Measurements from ENCODE around the gene HOXA7.

GRCh38 chr7:27157702-27158431 is 1.4 kb upstream of the HOXA7 start:
- TF ChIP-seq CTCF (IDR thresholded peaks at IDR 0.05), result no peak
- TF ChIP-seq EP300 (IDR thresholded peaks at IDR 0.05), result no peak
- TF ChIP-seq POLR2A (IDR thresholded peaks at IDR 0.05), result no peak
